Mucosa of stomach (tissue), 1 donor: ENCODE results near the gene BLVRB.

Experiments used
- H3K27me3 ChIP-seq: one replicate; pipeline ENCODE4 v1.7.0; 2013; ENCODE audit warnings: mild to moderate bottlenecking, low read length; ENCODE audit not compliant: control insufficient read depth, insufficient read depth
- H3K36me3 ChIP-seq: one replicate; pipeline ENCODE4 v1.7.0; 2013; ENCODE audit warnings: low read length; ENCODE audit not compliant: control insufficient read depth, insufficient read depth
- H3K4me1 ChIP-seq: one replicate; pipeline ENCODE4 v1.7.0; 2013; ENCODE audit warnings: mild to moderate bottlenecking, low read length; ENCODE audit not compliant: control insufficient read depth, insufficient read depth
- H3K4me3 ChIP-seq: one replicate; pipeline ENCODE4 v1.7.0; 2013; ENCODE audit warnings: low read length
- H3K9ac ChIP-seq: one replicate; pipeline ENCODE4 v1.7.0; 2013; ENCODE audit warnings: mild to moderate bottlenecking, low read length, moderate library complexity
- H3K9me3 ChIP-seq: one replicate; pipeline ENCODE4 v1.7.0; 2013; ENCODE audit warnings: mild to moderate bottlenecking, low read length, moderate library complexity; ENCODE audit not compliant: control insufficient read depth
- donor health status: Pancreatic carcinoma.

BLVRB gene

GRCh38 chr19:40403262-40403984 lies 62.1 kb downstream of the BLVRB start:
- Histone ChIP-seq H3K9me3 (no peaks in the 10 kb centered on the region), H3K9ac (peak overlapping the region; percentile 47), H3K36me3 (no peaks in the 10 kb centered on the region), H3K4me3 (no peak overlapping the region), H3K27me3 (no peaks in the 10 kb centered on the region), H3K4me1 (peaks cover 8% of the 10 kb centered on the region)

- no peaks in the 10 kb centered on the region for H3K27me3 ChIP-seq
- H3K9me3 ChIP-seq, result no peaks in the 10 kb centered on the region
- no peak overlapping the region for H3K4me3 ChIP-seq
- H3K4me1 ChIP-seq, result peaks cover 4% of the 10 kb centered on the region
- no peak overlapping the region for H3K9ac ChIP-seq
- no peaks in the 10 kb centered on the region for H3K36me3 ChIP-seq
These were observed 65.0 kb downstream of the BLVRB start for GRCh38 chr19:40400559-40400958.

- H3K9ac ChIP-seq, result no peak overlapping the region
- H3K4me3 ChIP-seq, result no peak overlapping the region
- H3K4me1 ChIP-seq, result peaks cover 4% of the 10 kb centered on the region
- no peaks in the 10 kb centered on the region for H3K9me3 ChIP-seq
- H3K36me3 ChIP-seq, result no peaks in the 10 kb centered on the region
- no peaks in the 10 kb centered on the region for H3K27me3 ChIP-seq
These were observed 67.0 kb downstream of the BLVRB start for GRCh38 chr19:40398417-40399131.
